Coronary artery (tissue), 2 donors: ENCODE results near the gene PCAT6.

ENCODE experiments used
- DNase-seq: peaks from one replicate; pipeline ENCODE4 v3.0.0-alpha.2; 2017; ENCODE audit warnings: low spot score
- H3K27ac ChIP-seq, 2 donors: fragments of 200-600 bp; sonication (generic); one replicate each; pipeline ENCODE4 v1.5.1; 2016 to 2019
- H3K4me3 ChIP-seq: fragments of 200-600 bp; sonication (generic); 2 replicates; pipeline ENCODE4 v1.5.1; 2016; ENCODE audit warnings: mild to moderate bottlenecking, moderate library complexity
- CTCF ChIP-seq: fragments of 200-600 bp; sonication (generic); IDR thresholded peaks from one replicate; pipeline ENCODE4 v1.5.1; 2019; ENCODE audit warnings: antibody characterized with exemption

PCAT6 gene

GRCh38 chr1:202807451-202807925, 3.3 kb upstream of the PCAT6 start:
- H3K27ac ChIP-seq, result peak overlapping the region; percentile 74 to 92
- no peak for DNase-seq
- TF ChIP-seq CTCF, result no peak
- peak overlapping the region; percentile 96 for H3K4me3 ChIP-seq

GRCh38 chr1:202807926-202808757, 2.6 kb upstream of the PCAT6 start, which contains the start of gene KDM5B:
TSS of gene KDM5B (minus strand) at chr1:202808421. CDS start at chr1:202808305, 116 bp downstream.
- DNase-seq, result peak; percentile 83
- H3K27ac ChIP-seq, result peak within 1 kb of the TSS; percentile 74 to 92
- peak within 1 kb of the TSS; percentile 96 for H3K4me3 ChIP-seq
- no peak for TF ChIP-seq CTCF

GRCh38 chr1:202809597-202810159, 1.1 kb upstream of the PCAT6 start:
- no peak for DNase-seq

GRCh38 chr1:202810193-202810614, 550 bp upstream of the PCAT6 start:
- TF ChIP-seq CTCF, result no peak
- no peak for DNase-seq
- peak overlapping the region; percentile 60 to 81 for H3K27ac ChIP-seq
- peak overlapping the region; percentile 78 for H3K4me3 ChIP-seq

More at GRCh38 chr1:202809597-202810159, 1.1 kb upstream of the PCAT6 start:
- Histone ChIP-seq H3K27ac (peak overlapping the region in 1 of 2 donors; percentile 81), H3K4me3 (peak overlapping the region; percentile 78)
- no peak for TF ChIP-seq CTCF

GRCh38 chr1:202811296-202812175, 782 bp downstream of the PCAT6 start:
- Histone ChIP-seq H3K27ac (no peak overlapping the region), H3K4me3 (peak overlapping the region; percentile 78)
- no peak for TF ChIP-seq CTCF
- no peak for DNase-seq

GRCh38 chr1:202812176-202813026, 1.6 kb downstream of the PCAT6 start:
- DNase-seq, result no peak
- no peak for TF ChIP-seq CTCF
- H3K27ac ChIP-seq, result no peak overlapping the region
- no peak overlapping the region for H3K4me3 ChIP-seq
